K562 (cell line): ENCODE results near the gene ADAMTS15. TPM values are rescaled to one million over a fixed set of nuclear protein-coding genes. Genes with fewer than 3 reads are reported as not detected.

Experiments
- ATAC-seq: fragments of 200-7000 bp; cut with Tn5 transposase; 3 replicates; pipeline ENCODE4 v1.9.1; 2020; ENCODE audit warnings: moderate library complexity
- BruUV-seq: library from RNA; stranded (reverse); fragments of 400-500 nt; replicated peaks from 2 replicates; lab custom pipeline; 2021; lab: Mats Ljungman, UMichigan
- CTCF ChIA-PET: fragments of 300-600 bp; formaldehyde crosslinking; extraction: SDS; loops from one replicate; lab custom pipeline; 2021; ENCODE audit warnings: low intra/inter-chr PET ratio; lab: Yijun Ruan, JAX
- POLR2A ChIA-PET: fragments of 300-600, 350-650 bp; sonication (Branson Sonifier 250); formaldehyde crosslinking; extraction: SDS; loops from one replicate; lab custom pipeline; 2021; ENCODE audit warnings: antibody characterized with exemption, inconsistent platforms; lab: Yijun Ruan, JAX
- DNase-seq, 4 experiments: peaks; one replicate each; pipeline versions ENCODE4 v3.0.0 to v3.0.0-alpha.2; 2011 to 2018; ENCODE audit warnings: low spot score in 3 of 4, mixed read lengths in 3 of 4; ENCODE audit errors: extremely low read depth in 1 of 4
- FAIRE-seq: peaks from 2 replicates; lab custom pipeline; 2011; peaks lifted over from hg19 to GRCh38; lab: Jason Lieb, UNC
- H2AFZ ChIP-seq: 2 replicates; pipeline ENCODE4 v1.6.0; 2011; ENCODE audit warnings: low read depth, low read length, control low read depth, inconsistent platforms
- H3K27ac ChIP-seq: fragments of 200-600 bp; 3 replicates; pipeline ENCODE4 v1.8.0; 2011; ENCODE audit warnings: low read depth, mild to moderate bottlenecking, control low read depth, inconsistent platforms, low read length, moderate library complexity, mixed read lengths; ENCODE audit errors: extremely low read depth
- H3K27me3 ChIP-seq, 2 experiments: fragments of 300-600 bp in 1 of 2; 2 replicates in 1 of 2; 3 replicates in 1 of 2; pipeline versions ENCODE4 v1.6.0 to v1.8.0; 2011; ENCODE audit warnings: inconsistent platforms in 2 of 2, low read length in 2 of 2, mild to moderate bottlenecking in 1 of 2, mixed read lengths in 1 of 2, moderate library complexity in 1 of 2; ENCODE audit not compliant: control insufficient read depth in 2 of 2, insufficient read depth in 2 of 2
- H3K36me3 ChIP-seq: fragments of 300-600 bp; 3 replicates; pipeline ENCODE4 v1.8.0; 2011; ENCODE audit warnings: mild to moderate bottlenecking, low read length, inconsistent platforms; ENCODE audit not compliant: control insufficient read depth, insufficient read depth
- H3K4me1 ChIP-seq, 2 experiments: fragments of 200-600 bp in 1 of 2; replicated peaks in 1 of 2; 2 replicates in 1 of 2; 3 replicates in 1 of 2; pipeline versions ENCODE4 v1.5.1 to v1.8.0; 2011; ENCODE audit warnings: inconsistent platforms in 2 of 2, low read length in 2 of 2, mild to moderate bottlenecking in 1 of 2, mixed read lengths in 1 of 2, moderate library complexity in 1 of 2; ENCODE audit not compliant: control insufficient read depth in 2 of 2, insufficient read depth in 2 of 2
- H3K4me2 ChIP-seq: 2 replicates; pipeline ENCODE4 v1.6.1; 2011; ENCODE audit warnings: low read length, control low read depth, inconsistent platforms, mixed read lengths; ENCODE audit not compliant: insufficient read depth
- H3K4me3 ChIP-seq: fragments of 200-600 bp; sonication (generic), shearing (Covaris generic); 2 replicates; pipeline ENCODE4 v1.5.1; 2016; ENCODE audit warnings: control low read depth, inconsistent platforms
- H3K79me2 ChIP-seq: fragments of 200-600 bp; 3 replicates; pipeline ENCODE4 v1.8.0; 2011; ENCODE audit warnings: low read length, inconsistent platforms; ENCODE audit not compliant: control insufficient read depth, insufficient read depth
- H3K9ac ChIP-seq, 2 experiments: 2 replicates each; pipeline versions ENCODE4 v1.6.0 to v1.6.1; 2011; ENCODE audit warnings: low read depth in 2 of 2, low read length in 2 of 2, control low read depth in 1 of 2, inconsistent platforms in 1 of 2, mild to moderate bottlenecking in 1 of 2, mixed read lengths in 1 of 2; ENCODE audit not compliant: insufficient read depth in 1 of 2
- H3K9me1 ChIP-seq: one replicate; pipeline ENCODE4 v1.6.0; 2011; ENCODE audit warnings: inconsistent platforms, mild to moderate bottlenecking, low read length, moderate library complexity; ENCODE audit not compliant: control insufficient read depth, insufficient read depth
- H3K9me3 ChIP-seq: replicated peaks from 2 replicates; pipeline ENCODE4 v1.5.1; 2011; ENCODE audit warnings: low read depth, low read length, inconsistent platforms; ENCODE audit not compliant: control insufficient read depth, insufficient read depth
- H4K20me1 ChIP-seq: replicated peaks from 2 replicates; pipeline ENCODE4 v1.6.1; 2011; ENCODE audit warnings: low read length, inconsistent platforms, mixed read lengths; ENCODE audit not compliant: control insufficient read depth, insufficient read depth
- HMGN3 ChIP-seq: IDR thresholded peaks from 2 replicates; pipeline ENCODE4 v1.6.1; 2011; ENCODE audit warnings: borderline replicate concordance, low read depth, mild to moderate bottlenecking, mixed read lengths, low read length; ENCODE audit not compliant: insufficient read length; ENCODE audit errors: extremely low read depth
- NR3C1 ChIP-seq: sonication (generic); formaldehyde crosslinking; IDR thresholded peaks from 2 replicates; pipeline ENCODE4 v1.8.1; 2022; ENCODE audit warnings: missing genetic modification reagents
- PTRF ChIP-seq: fragments of 450-650 bp; IDR thresholded peaks from 2 replicates; pipeline ENCODE4 v1.6.1; 2016; ENCODE audit warnings: mild to moderate bottlenecking, missing genetic modification characterization, missing compliant biosample characterization
- TCF3 ChIP-seq: sonication (generic); formaldehyde crosslinking; IDR thresholded peaks from 2 replicates; pipeline ENCODE4 v1.4.0; 2020; ENCODE audit warnings: mild to moderate bottlenecking, missing genetic modification reagents
- YY1 ChIP-seq, 3 experiments: IDR thresholded peaks; 2 replicates each; pipeline ENCODE4 v1.6.1; 2011; ENCODE audit warnings: low read length in 2 of 3, mild to moderate bottlenecking in 2 of 3, moderate library complexity in 2 of 3, borderline replicate concordance in 1 of 3, control low read depth in 1 of 3, low read depth in 1 of 3; ENCODE audit not compliant: insufficient read depth in 3 of 3, insufficient replicate concordance in 2 of 3, control insufficient read depth in 1 of 3, insufficient read length in 1 of 3; ENCODE audit errors: extremely low read depth in 1 of 3
- ZHX1 ChIP-seq: fragments of 150-350 bp; conservative IDR thresholded peaks from 2 replicates; pipeline ENCODE4 v1.6.1; 2014; ENCODE audit warnings: low read length
- ZNF324 ChIP-seq: fragments of 250-450 bp; sonication (Bioruptor Pico); IDR thresholded peaks from 2 replicates; pipeline ENCODE4 v1.4.0; 2020; ENCODE audit warnings: mild to moderate bottlenecking
- ZNF830 ChIP-seq: fragments of 250-450 bp; sonication (Bioruptor Pico); IDR thresholded peaks from 2 replicates; pipeline ENCODE4 v1.5.0; 2021; ENCODE audit warnings: mild to moderate bottlenecking
- WGBS: fragments of 100-300 bp; shearing (Covaris generic); methylation state at CpG from one replicate; pipeline ENCODE4 v1.1.6; 2016; ENCODE audit warnings: low coverage, mixed read lengths; ENCODE audit not compliant: insufficient coverage; ENCODE audit errors: missing lambda C conversion rate; 5-methylcytosine and 5-hydroxymethylcytosine counted together
- in situ Hi-C: fragments of 300-500 bp; cut with MboI; formaldehyde crosslinking; loops from 4 replicates; pipeline ENCODE4 v1.15.0; 2018; ENCODE audit warnings: inconsistent platforms, mixed read lengths
- intact Hi-C: fragments of 100-400 bp; cut with micrococcal nuclease; formaldehyde crosslinking; loops from 2 replicates; pipeline ENCODE4 v1.14.2; 2022
- polyA plus RNA-seq, 8 experiments: library from polyadenylated mRNA; depleted of rRNA in 4 of 8; stranded (reverse) in 5 of 8; unstranded in 3 of 8; fragments of >200 nt; fragmentation: Nextera tagmentation in 2 of 8; fragmentation: Illumina TruSeq in 1 of 8; extraction: Ambion mirVana in 2 of 8; extraction: Trizol in 1 of 8; gene quantifications; 2 replicates each; pipeline versions ENCODE4 v1.2.1 to v1.2.3, GENCODE V29; 2011 to 2014; ENCODE audit warnings: inconsistent platforms in 1 of 8, missing spikeins in 1 of 8
- total RNA-seq, 7 experiments: library from RNA; depleted of rRNA in 6 of 7; stranded (reverse); fragments of >200 nt in 6 of 7; fragmentation: Illumina TruSeq in 2 of 7; extraction: Trizol in 2 of 7; gene quantifications; 2 replicates each; pipeline versions ENCODE4 v1.2.1 to v1.2.3, GENCODE V29; 2011 to 2021; ENCODE audit warnings: low replicate concordance in 1 of 7

The ADAMTS15 gene
- total and polyA plus RNA-seq, 9 of the 15 experiments (the other 6 are each of a cell fraction or from before 2014, with no cell fraction given): 0.04 TPM; not detected in 8

- FAIRE-seq: no peak
- no peak for ATAC-seq
- H3K27me3 ChIP-seq: peaks cover 24 to 79% of the 10 kb centered on the region in 2 experiments; a peak in 4 of 5 replicates
Observed at GRCh38 chr11:130400781-130401483, 47.5 kb upstream of the ADAMTS15 start.

GRCh38 chr11:130402570-130402969 lies 45.9 kb upstream of the ADAMTS15 start:
- POLR2A ChIA-PET: no interaction called here
- TF ChIP-seq ZHX1: no peak

More at GRCh38 chr11:130400781-130401483, 47.5 kb upstream of the ADAMTS15 start:
- WGBS: under 1% methylated on average over 13 of the region's 13 CpGs
- no peak overlapping the region for H3K4me3 ChIP-seq
- BruUV-seq: no TSS peak
- no peaks in the 10 kb centered on the region for H3K36me3 ChIP-seq
- TF ChIP-seq PTRF (tag) (no peak), HMGN3 (no peak), NR3C1 (CRISPR knock-in tag) (no peak), TCF3 (no peak), ZNF324 (CRISPR knock-in tag) (no peak), ZNF830 (CRISPR knock-in tag) (no peak), YY1 (IDR thresholded peaks at IDR 0.05; ENCODE audit: borderline replicate concordance in 1 of 3, control insufficient read depth in 1 of 3, extremely low read depth in 1 of 3, insufficient read depth in 3 of 3, insufficient read length in 1 of 3, insufficient replicate concordance in 2 of 3, low read depth in 1 of 3, low read length in 2 of 3) (no peak)
- in situ Hi-C loops (no loop called here), intact Hi-C loops (no loop called here)
- ChIA-PET CTCF (no interaction called here), POLR2A (no interaction called here)
- H3K9ac ChIP-seq: no peak overlapping the region
- H3K79me2 ChIP-seq: no peaks in the 10 kb centered on the region
- H4K20me1 ChIP-seq: peaks cover 3% of the 10 kb centered on the region; the same call in 1 of the 2 replicates
- no peak overlapping the region for H3K4me2 ChIP-seq
- H3K9me1 ChIP-seq: no peaks in the 10 kb centered on the region
- H3K27ac ChIP-seq: no peak overlapping the region
- H3K4me1 ChIP-seq: no peaks in the 10 kb centered on the region
- no peak overlapping the region for H2AFZ ChIP-seq
- DNase-seq: no peak
- no peaks in the 10 kb centered on the region for H3K9me3 ChIP-seq

More at GRCh38 chr11:130402570-130402969, 45.9 kb upstream of the ADAMTS15 start:
- DNase-seq (no peak), ATAC-seq (no peak), FAIRE-seq (no peak)
- CTCF ChIA-PET: no interaction called here
- BruUV-seq: no TSS peak
- no peaks in the 10 kb centered on the region for H3K4me1 ChIP-seq
- H3K36me3 ChIP-seq: no peaks in the 10 kb centered on the region
- no peak overlapping the region for H3K9ac ChIP-seq
- in situ Hi-C loops: no loop called here
- intact Hi-C loops: no loop called here
- H4K20me1 ChIP-seq: peaks cover 3% of the 10 kb centered on the region; the same call in 1 of the 2 replicates
- H3K27me3 ChIP-seq: peaks cover 26 to 82% of the 10 kb centered on the region in 2 experiments; a peak in 4 of 5 replicates
- H3K4me3 ChIP-seq: no peak overlapping the region
- no peaks in the 10 kb centered on the region for H3K9me3 ChIP-seq
- no peaks in the 10 kb centered on the region for H3K79me2 ChIP-seq
- H3K4me2 ChIP-seq: no peak overlapping the region
- H3K9me1 ChIP-seq: no peaks in the 10 kb centered on the region
- 0% methylated on average over 2 of the region's 2 CpGs for WGBS
- H2AFZ ChIP-seq: no peak overlapping the region
- H3K27ac ChIP-seq: no peak overlapping the region
